Stimulated activated CD8-positive, alpha-beta memory T cell treated with anti-CD3 and anti-CD28 coated beads, Interleukin-15, amount 100 ng/mL, for 4 hours (primary cell): ENCODE data around the gene RBM45.
"Not testable (repeated sequence)": the region's sequence is repeated elsewhere in the genome, so short reads cannot be mapped to it uniquely, and the experiment has no call there.

Source experiments
- DNase-seq, 2 donors: peaks; one replicate each; pipeline ENCODE4 v3.0.0-alpha.2; 2020; ENCODE audit warnings: low read depth in 2 of 2

RBM45 gene, protein sequence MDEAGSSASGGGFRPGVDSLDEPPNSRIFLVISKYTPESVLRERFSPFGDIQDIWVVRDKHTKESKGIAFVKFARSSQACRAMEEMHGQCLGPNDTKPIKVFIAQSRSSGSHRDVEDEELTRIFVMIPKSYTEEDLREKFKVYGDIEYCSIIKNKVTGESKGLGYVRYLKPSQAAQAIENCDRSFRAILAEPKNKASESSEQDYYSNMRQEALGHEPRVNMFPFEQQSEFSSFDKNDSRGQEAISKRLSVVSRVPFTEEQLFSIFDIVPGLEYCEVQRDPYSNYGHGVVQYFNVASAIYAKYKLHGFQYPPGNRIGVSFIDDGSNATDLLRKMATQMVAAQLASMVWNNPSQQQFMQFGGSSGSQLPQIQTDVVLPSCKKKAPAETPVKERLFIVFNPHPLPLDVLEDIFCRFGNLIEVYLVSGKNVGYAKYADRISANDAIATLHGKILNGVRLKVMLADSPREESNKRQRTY

DNA sequence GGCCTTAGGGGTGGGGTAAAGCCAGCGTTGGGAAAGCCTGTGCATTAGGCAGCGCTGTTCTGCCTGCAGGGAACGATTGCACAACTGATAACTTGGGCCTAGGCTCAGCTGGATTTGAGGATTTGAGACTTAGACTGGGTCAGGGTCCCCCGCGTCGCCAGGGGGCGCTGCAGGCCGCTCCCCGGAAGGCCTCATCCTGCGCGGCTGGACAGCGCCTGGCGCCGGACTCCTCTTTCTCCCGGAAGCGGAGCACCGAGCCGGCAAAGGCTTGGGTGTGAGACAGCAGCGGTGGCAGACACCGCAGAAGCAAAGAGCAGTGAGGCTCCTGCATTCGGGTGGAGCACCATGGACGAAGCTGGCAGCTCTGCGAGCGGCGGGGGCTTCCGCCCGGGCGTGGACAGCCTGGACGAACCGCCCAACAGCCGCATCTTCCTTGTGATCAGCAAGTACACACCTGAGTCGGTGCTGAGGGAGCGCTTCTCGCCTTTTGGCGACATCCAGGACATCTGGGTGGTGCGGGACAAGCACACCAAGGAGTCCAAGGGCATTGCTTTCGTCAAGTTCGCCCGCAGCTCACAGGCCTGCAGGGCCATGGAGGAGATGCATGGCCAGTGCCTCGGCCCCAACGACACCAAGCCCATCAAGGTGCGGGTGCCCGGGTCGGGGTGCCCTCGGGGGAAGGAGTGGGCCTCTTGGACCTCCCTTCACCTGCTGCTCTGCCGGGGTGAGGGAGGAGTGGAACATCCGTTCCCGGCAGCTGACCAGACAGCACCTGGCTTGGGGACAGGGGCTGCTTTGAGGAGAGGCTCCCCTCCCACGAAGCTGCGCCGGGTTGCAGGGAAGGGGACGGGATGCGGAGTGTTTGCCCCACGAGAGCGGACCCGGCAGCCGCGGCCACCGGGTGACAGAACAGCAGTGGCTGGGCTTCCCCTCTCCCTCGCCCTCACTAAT is at the start of gene RBM45:
Gene RBM45 (plus strand): TSS at position 236 of the 951 bp plus-strand sequence. CDS start 110 bp downstream, at position 346.
- peak; percentile 61 to 66 for DNase-seq

DNA sequence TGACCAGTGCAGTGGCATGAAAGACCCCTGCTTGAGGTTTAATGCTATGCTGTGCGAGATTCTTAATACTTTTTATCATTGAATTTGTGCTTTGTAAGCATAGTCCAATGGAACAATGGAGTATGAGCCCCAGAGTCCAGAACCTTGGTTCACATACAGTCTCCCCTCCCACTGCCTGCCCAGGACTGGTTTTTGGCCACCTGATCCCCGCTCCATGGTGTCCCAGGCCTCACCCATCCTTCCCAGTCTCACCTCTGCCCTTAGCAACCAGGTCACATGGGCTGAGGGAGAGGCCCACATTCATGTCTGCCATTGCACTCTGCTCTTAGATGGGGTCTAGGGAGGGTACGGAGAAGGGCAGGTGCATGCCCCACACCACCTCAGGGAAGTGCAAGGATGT is 45.9 kb upstream of the RBM45 start:
- DNase-seq, result no peak

DNA sequence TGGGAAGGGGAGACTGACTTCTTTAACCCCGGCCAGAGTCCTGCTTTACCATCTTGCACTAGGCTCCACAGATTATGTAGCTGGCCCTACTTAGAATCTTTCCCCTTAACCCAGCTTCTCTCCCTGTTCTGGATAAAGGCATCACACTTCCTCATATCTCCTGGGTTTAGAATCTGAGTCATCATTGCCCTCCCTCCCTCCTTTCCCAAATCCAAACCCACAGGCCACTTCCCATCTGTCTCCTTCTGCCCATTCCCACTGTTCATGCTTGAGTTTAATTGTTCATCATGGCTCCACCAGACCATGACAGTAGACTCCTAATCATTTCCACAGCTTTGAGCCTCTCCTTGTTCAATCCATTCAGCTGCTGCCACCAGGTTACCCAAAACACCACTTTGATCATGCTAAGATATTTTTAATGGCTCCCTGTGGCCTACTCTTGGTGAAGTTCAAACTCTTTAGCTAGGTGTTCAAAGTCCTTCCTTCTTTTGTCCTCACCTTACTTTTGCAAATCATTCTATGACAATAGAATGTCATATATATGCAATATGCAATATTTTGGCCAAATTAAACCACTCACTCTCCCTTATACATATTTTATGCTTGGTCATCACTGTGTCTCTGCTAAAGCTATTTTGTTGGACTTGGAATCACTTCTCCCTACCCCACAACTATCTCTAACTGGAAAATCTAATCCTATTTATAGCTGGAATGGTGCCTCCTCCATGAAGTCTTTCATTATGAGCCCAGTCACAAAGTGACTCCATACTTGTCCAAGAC is 45.2 kb upstream of the RBM45 start:
- DNase-seq, result no peak

DNA sequence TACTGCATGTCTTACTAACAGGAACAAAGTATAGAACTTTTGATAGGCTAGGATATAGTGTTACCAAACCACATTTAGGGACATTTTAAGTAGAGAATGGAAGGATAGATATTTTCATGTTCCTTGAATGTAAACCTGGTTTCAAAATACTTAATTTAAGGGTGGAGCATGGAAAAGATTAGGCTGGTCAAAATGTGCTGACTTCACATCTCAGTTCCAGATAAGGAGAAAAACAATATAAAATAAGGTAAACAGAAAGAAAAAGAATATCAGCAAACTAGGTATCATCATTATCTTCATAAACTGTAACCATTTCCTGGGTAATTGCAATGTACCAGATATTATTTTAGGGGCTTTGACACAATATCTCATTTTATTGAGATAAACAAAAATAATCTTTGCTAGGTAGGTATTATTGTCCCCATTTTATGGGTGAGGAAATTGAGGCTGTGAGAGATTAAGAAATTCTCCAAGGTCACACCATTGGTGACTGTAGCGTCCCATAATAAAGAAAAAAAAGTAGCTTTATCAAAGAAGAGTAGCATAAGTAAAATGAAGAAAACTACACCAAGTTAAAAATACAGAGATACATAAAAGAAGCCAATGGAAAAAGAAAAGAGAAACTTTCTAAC is 43.3 kb upstream of the RBM45 start:
- no peak for DNase-seq

DNA sequence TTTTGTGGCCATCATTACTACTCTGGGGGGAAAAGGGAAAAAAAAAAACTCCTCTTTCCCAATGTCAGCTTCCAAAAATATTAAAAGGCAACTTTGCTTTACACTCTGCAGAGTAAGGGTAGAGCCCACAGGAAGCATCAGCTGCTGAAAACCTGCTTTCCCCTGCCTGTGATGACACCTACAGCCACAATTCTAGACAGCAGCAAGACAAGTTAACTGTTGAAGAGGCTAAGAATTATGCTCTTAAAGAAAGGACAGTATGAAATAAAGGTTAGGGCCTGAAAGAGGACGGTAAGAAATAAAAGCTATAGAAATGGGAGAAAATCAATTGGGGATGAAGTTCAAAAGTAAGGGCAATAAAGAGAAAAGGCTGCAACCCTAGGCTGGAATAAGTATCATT is 42.7 kb upstream of the RBM45 start:
- no peak for DNase-seq

DNA sequence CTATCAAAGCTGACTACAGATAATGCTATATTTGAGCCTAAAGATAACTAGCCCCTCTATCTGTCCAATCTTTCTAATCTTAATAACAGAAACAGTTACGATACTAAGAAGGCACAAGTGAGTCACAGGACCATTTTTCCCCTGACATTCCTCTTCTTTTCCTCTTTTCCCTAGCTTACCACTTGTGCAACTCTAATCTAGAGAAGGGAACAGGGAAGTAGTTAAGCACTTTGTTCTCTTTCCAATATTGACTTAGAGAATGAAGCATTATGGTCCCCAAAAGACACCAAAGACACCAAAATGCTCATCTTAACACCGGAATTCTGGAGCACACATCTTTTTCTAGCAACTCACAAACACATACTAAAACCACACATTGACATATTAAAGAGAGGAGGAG is 41.4 kb upstream of the RBM45 start:
- DNase-seq, result no peak

DNA sequence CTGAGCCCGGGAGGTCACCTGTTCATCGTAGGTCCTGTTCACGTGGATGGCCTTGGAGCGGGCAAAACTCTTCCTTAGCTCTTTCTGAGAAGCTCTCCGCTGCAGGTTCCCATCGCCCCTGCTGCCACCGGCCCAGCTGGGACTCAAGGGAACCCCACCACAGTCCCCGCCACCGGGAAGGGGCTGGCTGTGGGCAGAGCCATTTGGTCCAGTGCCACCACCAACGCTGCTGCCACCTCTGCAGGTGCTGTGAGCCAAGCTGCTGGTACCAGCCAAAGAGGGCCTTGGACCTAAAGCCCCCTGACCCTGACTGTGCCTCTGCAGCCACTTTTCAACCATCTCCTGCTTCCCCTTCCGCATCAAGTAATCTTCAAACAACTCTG is 40.2 kb upstream of the RBM45 start:
- no peak for DNase-seq

DNA sequence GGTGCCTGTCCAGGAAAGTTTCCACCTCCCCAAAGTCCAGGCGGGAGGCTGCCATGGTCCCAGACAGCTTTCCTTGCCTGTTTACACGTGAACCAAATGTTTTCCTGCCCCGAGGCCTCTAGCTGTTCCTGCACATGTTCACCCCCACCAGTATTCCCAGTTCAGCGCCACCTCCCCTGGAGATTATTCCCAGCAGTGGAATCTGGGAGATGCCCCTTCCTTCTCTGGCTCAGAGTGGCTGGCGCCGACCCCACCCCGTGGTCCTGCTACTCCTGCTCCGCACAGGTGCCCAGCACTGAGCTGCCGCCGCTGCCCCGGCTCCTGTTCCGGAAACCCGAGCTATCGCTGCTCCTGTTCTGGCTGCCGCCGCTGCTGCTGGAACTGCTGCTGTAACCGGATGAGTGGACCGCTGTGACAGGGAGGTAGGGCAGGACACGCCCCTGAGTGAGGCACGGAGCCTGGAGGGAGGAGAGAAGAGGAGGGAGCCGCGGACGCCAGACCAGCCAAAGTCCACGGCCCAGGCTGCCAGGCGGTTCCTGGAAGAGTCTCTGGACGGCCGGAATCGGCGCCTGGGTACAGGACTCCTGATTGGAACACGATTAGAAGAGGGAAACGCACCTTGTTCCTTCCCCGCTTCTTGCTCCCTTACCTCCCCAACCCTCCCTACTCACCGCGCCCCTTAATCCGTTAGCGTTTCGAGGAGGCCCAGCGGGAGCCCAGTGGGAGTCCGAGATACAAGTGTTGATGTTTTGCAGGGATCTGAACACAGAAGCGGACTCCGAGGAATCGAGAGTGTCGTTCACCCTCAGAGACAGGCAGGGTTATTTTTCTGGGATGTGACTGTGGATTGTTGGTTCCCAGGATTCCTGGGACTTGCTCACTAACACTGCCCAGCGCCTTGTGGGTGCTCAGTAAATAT is 39.6 kb upstream of the RBM45 start, which contains the start of gene PDE11A:
Gene PDE11A (minus strand): TSS at position 395 of the 919 bp plus-strand sequence. CDS start 340 bp downstream, at position 55.
- no peak for DNase-seq

DNA sequence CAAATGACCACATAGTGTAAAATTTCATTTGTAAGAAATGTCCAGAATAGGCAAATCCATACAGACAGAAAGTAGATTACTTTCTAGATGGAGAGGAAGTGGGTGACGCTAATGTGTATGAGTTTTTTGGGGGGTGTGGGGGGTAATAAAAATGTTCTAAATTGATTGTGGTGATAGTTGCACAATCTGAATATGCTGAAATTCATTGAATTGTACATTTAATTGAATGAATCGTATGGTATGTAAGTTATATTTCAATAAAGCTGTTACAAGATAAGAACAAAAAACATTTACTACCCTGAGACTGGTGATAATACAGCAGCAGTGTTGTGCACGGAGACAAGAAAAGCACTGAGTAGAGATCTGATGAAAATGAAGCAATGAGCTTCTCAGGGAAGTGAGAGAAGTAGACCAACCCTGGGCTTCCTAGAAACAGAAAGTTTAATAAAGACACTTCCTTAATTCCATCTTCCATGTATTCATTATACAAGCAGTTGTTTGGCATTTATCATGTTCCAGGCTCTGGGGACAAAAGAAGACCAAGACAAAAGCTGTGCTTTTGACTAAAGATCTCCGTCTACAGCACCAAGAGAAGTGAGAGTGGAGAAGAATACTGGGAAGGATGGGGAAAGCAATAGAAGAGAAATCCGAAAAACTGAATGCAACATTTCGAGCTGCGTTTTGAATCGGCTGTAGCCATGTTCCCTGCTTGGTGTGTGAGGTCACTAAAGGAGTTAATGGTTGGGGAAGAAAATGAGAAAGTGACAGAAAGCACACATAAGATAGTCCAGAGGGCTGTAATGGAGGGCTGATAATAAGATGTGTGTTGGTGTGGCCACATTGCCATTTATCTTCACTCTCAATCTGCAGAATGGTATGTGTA is 37.9 kb upstream of the RBM45 start:
- DNase-seq, result no peak

DNA sequence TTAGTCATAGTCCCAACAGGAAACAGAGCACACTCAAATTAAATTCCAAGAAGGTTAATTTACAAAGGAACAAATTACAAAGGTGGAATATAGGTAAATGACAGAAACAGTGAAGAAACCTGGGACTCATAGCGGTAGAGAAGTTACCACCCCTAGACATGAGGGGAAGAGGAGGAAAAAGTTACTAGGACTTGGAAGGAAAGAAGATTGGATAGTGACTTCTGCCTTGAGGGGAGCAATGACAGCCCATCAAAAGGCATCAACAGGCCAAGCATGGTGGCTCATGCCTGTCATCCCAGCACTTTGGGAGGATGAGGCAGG is 37.3 kb upstream of the RBM45 start:
- DNase-seq, result no peak

DNA sequence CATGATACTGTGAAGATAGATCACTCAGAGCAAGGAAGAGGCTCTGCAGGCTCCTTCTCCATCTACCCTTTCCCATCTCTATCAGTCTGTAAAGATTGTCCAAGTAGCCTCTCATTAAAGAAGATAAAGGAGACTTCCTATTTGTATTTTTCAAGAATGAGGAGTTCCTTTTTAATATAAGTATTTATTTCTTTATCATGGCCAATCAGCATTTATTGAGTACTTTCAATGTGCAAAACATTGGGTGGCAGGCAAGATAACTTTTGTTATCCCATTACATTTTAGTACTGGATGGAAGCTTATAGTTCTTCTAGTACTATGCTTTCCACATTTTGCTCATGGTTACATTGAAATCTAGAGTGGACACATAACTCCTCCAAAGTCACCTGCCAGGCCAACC is 36.1 kb upstream of the RBM45 start:
- no peak for DNase-seq

DNA sequence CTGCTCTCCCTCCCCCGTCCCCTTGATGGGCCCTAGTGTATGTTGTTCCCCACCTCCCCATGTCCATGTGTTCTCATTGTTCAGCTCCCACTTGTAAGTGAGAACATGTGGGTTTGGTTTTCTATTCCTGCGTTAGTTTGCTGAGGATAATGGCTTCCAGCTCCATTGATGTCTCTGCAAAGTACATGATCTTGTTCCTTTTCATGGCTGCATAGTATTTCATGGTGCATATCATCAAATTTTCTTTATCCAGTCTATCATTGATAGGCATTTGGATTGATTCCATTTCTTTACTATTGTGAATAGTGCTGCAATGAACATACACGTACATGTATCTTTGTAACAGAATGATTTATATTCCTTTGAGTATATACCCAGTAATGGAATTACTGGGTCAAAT is 33.0 kb upstream of the RBM45 start:
- not testable (repeated sequence) for DNase-seq

DNA sequence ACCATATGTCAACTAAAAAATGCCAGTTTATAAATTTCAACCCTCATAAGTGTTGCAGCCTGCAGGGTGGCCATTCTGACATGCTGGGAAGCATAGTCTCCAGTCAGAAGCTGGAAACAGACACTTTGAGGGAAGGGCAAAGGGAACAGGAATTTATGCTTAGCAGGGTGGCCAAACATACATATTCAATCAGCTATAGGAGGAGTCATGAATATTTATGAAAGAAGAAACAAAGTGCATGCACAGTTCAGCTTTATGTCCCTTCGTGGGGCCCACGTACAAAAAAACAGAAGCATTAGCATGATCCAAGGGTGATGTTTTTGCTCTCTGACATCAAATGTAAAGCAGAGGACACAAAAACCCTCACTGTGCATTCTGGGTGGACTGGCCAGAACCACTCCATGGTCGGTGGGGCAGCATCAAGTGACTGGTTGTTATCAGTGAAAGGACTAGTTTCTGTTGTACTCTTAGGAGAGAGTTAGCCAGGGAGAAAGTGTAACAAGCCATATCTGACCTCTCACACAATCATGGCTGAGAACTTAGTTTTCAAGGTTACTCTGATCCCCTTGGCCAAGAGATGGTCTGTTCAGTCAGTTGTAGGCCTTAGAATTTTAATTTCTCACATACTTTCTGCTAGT is 29.7 kb upstream of the RBM45 start:
- DNase-seq, result no peak

DNA sequence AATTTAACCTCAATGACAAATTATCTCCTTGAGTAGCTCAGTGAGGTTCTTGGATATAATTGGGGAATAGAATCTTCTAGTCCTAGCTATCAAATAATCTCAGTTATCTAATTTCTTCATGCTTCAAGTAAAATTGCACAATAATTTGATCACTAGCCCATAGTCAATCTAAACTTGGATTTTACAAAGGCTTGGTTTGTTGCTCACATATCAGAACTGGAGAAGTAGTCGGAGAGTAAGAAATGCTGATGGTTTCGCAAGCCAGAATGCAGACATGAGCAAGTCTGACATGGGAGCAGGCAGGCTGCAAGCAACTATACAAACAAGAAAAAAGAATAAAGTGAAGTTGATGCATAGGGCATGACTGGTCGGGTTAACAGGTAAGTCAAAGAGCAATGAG is 28.0 kb upstream of the RBM45 start:
- DNase-seq, result no peak

DNA sequence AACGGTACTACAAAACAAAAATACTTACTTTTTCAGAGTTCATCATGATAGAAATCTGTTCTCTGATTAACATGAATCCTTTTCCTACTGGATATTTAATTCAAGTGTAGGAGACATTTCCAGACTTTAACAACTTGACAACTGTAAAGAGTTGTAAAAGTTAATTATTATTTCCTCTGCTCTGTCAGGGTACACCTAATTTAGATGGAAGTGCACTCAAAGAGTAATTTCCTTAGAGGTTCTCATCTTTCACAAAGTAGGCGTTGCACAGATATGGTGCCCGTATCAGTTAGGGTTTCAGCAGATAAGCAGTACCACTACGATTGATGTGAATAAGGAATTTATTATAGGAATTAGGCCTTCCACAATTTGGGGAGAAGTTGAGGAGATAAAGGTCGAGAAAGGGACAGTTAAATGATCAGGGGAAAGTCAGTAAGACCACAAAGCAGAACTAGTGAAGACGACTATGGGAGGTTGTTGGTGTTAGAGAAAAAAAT is 23.4 kb upstream of the RBM45 start:
- no peak for DNase-seq

DNA sequence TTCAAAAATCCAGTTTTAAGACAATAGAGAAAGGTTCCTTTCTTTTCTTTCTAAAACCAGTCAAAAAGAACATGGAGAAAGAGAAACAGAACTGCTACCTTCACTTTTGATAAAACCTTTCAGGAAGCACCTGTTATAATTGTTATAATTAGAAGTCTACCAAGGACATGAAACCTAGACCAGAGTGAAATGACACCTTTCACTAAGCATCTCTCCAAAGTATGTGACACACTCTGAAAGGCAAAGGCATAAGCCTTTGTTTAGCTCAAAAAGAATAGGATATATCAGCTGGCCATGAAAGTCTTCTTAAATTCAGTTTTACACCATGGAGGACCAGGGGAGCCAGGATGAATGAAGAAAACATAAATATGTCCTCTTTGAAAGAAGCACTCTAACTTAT is 18.8 kb upstream of the RBM45 start:
- DNase-seq, result no peak

DNA sequence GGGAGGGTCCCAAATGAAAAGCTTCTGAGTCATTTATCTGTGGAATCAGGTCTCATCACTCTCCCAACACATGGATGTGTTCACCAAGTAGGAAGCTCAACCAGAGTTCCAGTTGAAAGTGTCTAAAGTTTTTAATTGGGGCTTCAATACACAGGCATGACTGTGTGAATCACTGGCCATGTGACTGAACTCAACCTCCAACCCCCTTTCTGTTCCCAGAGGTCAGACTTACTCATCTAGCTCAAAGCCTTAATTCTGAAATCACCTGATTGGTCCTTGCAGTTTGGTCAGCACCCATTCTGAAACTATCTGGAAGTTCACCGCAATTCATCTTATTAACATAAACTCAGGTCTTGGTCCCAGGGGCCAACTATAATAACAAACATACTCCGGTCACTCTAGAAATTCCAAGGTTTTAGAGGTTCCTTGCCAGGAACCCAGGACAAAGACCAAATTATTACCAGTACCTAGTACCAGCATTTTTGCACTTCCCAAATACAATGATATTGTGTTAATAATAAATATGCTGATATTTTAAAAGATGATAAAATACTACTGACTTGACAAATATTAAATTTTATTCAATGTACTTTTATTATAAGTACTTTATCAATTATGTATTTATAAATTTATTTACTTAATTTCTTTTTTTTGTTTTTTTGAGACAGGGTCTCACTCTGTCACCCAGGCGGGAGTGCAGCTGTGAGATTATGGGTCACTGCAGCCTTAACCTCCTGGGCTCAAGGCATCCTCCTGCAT is 10.7 kb upstream of the RBM45 start:
- DNase-seq, result no peak

DNA sequence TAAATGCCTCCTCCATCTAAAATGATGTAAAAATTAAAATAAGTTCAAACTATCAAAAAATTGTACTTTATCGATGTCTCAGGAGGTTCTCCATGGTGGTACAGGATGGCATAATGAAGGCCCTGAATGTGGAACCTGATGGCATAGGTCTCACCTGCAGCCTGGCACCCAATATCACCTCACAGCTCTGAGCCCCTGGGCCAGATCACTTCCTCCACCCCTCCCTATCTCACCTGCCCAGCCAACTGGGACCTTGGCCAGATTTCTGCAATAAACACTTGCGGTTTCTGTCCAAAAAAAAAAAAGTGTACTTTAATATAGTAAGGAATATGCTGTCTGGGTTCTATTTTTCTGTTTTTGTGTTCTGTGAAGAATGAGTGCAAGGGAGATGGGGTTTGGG is 6.7 kb upstream of the RBM45 start:
- no peak for DNase-seq
